Measurements from ENCODE around the gene DGKG. TPM values are rescaled to one million over a fixed set of nuclear protein-coding genes. Genes with fewer than 3 reads are reported as not detected.

The DGKG gene
- total and polyA plus RNA-seq, 10 of the 15 experiments (the other 5 are each of a cell fraction or from before 2014, with no cell fraction given): 0.39 to 6.2 (median 4.7) TPM

DNA sequence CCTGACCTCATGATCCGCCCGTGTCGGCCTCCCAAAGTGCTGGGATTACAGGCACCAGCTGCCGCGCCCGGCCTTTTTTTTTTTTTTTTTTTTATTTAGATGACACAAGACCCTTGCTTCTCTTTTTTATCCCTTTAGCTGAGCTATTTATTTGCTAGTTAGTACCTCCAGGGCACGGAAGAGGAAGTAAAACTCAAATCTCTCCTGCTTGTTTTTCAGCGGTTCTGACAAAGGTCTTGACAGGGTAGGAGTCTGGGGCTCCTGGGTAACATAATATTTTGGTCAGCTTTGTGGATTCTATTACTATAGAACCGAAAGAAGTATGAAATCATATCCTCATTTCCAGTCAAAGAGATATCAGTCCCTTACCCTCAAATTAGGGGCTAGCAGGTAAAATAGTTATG lies 209.1 kb downstream of the DGKG start (continued):
- TF ChIP-seq TARDBP (IDR thresholded peaks at IDR 0.05; ENCODE audit: borderline replicate concordance) (no peak), CEBPB (IDR thresholded peaks at IDR 0.05; ENCODE audit: borderline replicate concordance in 1 of 2, low read depth in 2 of 2, low read length in 2 of 2) (peak in 1 of 2 experiments; percentile 56; a peak in 1 of 4 replicates), MTA3 (IDR thresholded peaks at IDR 0.05; ENCODE audit: borderline replicate concordance, low read length) (peak; percentile 63; the same call in 1 of the 2 replicates), PKNOX1 (IDR thresholded peaks at IDR 0.05) (no peak; the same call in 1 of the 2 replicates), KDM1A (IDR thresholded peaks at IDR 0.05; ENCODE audit: borderline replicate concordance) (no peak), GATAD2B (conservative IDR thresholded peaks at IDR 0.05; ENCODE audit: low read depth) (no peak), CHD2 (IDR thresholded peaks at IDR 0.05; ENCODE audit: borderline replicate concordance, low read depth, low read length) (no peak), NFIC (IDR thresholded peaks at IDR 0.05; ENCODE audit: low read depth, low read length) (peak; percentile 90), EGR1 (IDR thresholded peaks at IDR 0.05; ENCODE audit: borderline replicate concordance in 1 of 2, low read depth in 2 of 2, low read length in 2 of 2) (no peak), IRF4 (IDR thresholded peaks at IDR 0.05; ENCODE audit: low read depth, low read length) (0 out of 2 replicates have a peak, but pooled peaks have one; percentile 20), POU2F2 (IDR thresholded peaks at IDR 0.05; ENCODE audit: borderline replicate concordance, low read depth, low read length) (no peak), ZNF592 (IDR thresholded peaks at IDR 0.05) (no peak), BACH1 (IDR thresholded peaks at IDR 0.05; ENCODE audit: borderline replicate concordance) (no peak)
- TF ChIP-seq, protein P1, sequence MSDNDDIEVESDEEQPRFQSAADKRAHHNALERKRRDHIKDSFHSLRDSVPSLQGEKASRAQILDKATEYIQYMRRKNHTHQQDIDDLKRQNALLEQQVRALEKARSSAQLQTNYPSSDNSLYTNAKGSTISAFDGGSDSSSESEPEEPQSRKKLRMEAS (IDR thresholded peaks at IDR 0.05; ENCODE audit: low read depth, low read length): no peak
- TF ChIP-seq, protein P2, sequence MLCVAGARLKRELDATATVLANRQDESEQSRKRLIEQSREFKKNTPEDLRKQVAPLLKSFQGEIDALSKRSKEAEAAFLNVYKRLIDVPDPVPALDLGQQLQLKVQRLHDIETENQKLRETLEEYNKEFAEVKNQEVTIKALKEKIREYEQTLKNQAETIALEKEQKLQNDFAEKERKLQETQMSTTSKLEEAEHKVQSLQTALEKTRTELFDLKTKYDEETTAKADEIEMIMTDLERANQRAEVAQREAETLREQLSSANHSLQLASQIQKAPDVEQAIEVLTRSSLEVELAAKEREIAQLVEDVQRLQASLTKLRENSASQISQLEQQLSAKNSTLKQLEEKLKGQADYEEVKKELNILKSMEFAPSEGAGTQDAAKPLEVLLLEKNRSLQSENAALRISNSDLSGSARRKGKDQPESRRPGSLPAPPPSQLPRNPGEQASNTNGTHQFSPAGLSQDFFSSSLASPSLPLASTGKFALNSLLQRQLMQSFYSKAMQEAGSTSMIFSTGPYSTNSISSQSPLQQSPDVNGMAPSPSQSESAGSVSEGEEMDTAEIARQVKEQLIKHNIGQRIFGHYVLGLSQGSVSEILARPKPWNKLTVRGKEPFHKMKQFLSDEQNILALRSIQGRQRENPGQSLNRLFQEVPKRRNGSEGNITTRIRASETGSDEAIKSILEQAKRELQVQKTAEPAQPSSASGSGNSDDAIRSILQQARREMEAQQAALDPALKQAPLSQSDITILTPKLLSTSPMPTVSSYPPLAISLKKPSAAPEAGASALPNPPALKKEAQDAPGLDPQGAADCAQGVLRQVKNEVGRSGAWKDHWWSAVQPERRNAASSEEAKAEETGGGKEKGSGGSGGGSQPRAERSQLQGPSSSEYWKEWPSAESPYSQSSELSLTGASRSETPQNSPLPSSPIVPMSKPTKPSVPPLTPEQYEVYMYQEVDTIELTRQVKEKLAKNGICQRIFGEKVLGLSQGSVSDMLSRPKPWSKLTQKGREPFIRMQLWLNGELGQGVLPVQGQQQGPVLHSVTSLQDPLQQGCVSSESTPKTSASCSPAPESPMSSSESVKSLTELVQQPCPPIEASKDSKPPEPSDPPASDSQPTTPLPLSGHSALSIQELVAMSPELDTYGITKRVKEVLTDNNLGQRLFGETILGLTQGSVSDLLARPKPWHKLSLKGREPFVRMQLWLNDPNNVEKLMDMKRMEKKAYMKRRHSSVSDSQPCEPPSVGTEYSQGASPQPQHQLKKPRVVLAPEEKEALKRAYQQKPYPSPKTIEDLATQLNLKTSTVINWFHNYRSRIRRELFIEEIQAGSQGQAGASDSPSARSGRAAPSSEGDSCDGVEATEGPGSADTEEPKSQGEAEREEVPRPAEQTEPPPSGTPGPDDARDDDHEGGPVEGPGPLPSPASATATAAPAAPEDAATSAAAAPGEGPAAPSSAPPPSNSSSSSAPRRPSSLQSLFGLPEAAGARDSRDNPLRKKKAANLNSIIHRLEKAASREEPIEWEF (IDR thresholded peaks at IDR 0.05; ENCODE audit: insufficient replicate concordance, low read depth, low read length): no peak
- TF ChIP-seq, protein P3, sequence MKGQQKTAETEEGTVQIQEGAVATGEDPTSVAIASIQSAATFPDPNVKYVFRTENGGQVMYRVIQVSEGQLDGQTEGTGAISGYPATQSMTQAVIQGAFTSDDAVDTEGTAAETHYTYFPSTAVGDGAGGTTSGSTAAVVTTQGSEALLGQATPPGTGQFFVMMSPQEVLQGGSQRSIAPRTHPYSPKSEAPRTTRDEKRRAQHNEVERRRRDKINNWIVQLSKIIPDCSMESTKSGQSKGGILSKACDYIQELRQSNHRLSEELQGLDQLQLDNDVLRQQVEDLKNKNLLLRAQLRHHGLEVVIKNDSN (IDR thresholded peaks at IDR 0.05; ENCODE audit: borderline replicate concordance, extremely low read length, insufficient read depth, low read depth, low read length): no peak
